IPS-18a (cell line): ENCODE measurements around the gene TNXB.
"Not testable (repeated sequence)": the region's sequence is repeated elsewhere in the genome, so short reads cannot be mapped to it uniquely, and the experiment has no call there.

Experiments used
- H3K27ac ChIP-seq: one replicate; pipeline ENCODE4 v1.5.1; 2013; ENCODE audit warnings: low read length
- H3K27me3 ChIP-seq: one replicate; pipeline ENCODE4 v1.6.1; 2013; ENCODE audit warnings: mild to moderate bottlenecking, low read length; ENCODE audit not compliant: control insufficient read depth, insufficient read depth
- H3K36me3 ChIP-seq: one replicate; pipeline ENCODE4 v1.6.1; 2013; ENCODE audit warnings: low read depth, low read length; ENCODE audit not compliant: control insufficient read depth
- H3K4me1 ChIP-seq: one replicate; pipeline ENCODE4 v1.6.1; 2013; ENCODE audit warnings: low read depth, low read length; ENCODE audit not compliant: control insufficient read depth
- H3K4me3 ChIP-seq: one replicate; pipeline ENCODE4 v1.5.1; 2013; ENCODE audit warnings: low read length
- H3K9ac ChIP-seq: one replicate; pipeline ENCODE4 v1.6.1; 2013; ENCODE audit warnings: mild to moderate bottlenecking, low read length, moderate library complexity
- H3K9me3 ChIP-seq: one replicate; pipeline ENCODE4 v1.6.1; 2013; ENCODE audit warnings: low read depth, low read length; ENCODE audit not compliant: control insufficient read depth

Gene TNXB

GRCh38 chr6:32060966-32061655, 48.0 kb downstream of the TNXB start:
- Histone ChIP-seq H3K9ac (no peak overlapping the region), H3K4me1 (no peaks in the 10 kb centered on the region), H3K4me3 (no peak overlapping the region)

GRCh38 chr6:32058511-32058963, 50.6 kb downstream of the TNXB start:
- H3K9me3 ChIP-seq, result no peaks in the 10 kb centered on the region
- no peak overlapping the region for H3K9ac ChIP-seq
- no peak overlapping the region for H3K4me3 ChIP-seq
- no peaks in the 10 kb centered on the region for H3K27me3 ChIP-seq
- no peak overlapping the region for H3K27ac ChIP-seq
- no peaks in the 10 kb centered on the region for H3K36me3 ChIP-seq
- no peaks in the 10 kb centered on the region for H3K4me1 ChIP-seq

More at GRCh38 chr6:32060966-32061655, 48.0 kb downstream of the TNXB start:
- H3K36me3 ChIP-seq, result no peaks in the 10 kb centered on the region
- H3K27ac ChIP-seq, result no peak overlapping the region
- no peaks in the 10 kb centered on the region for H3K27me3 ChIP-seq
- H3K9me3 ChIP-seq, result no peaks in the 10 kb centered on the region

GRCh38 chr6:32057966-32058365, 51.2 kb downstream of the TNXB start:
- H3K9me3 ChIP-seq, result no peaks in the 10 kb centered on the region
- no peak overlapping the region for H3K9ac ChIP-seq
- no peaks in the 10 kb centered on the region for H3K36me3 ChIP-seq

GRCh38 chr6:32056254-32056653, 52.9 kb downstream of the TNXB start:
- Histone ChIP-seq H3K4me3 (no peak overlapping the region), H3K4me1 (no peaks in the 10 kb centered on the region), H3K27ac (no peak overlapping the region), H3K9me3 (no peaks in the 10 kb centered on the region), H3K27me3 (no peaks in the 10 kb centered on the region), H3K36me3 (no peaks in the 10 kb centered on the region), H3K9ac (no peak overlapping the region)

More at GRCh38 chr6:32057966-32058365, 51.2 kb downstream of the TNXB start:
- Histone ChIP-seq H3K27ac (no peak overlapping the region), H3K27me3 (no peaks in the 10 kb centered on the region), H3K4me1 (no peaks in the 10 kb centered on the region), H3K4me3 (no peak overlapping the region)

DNA sequence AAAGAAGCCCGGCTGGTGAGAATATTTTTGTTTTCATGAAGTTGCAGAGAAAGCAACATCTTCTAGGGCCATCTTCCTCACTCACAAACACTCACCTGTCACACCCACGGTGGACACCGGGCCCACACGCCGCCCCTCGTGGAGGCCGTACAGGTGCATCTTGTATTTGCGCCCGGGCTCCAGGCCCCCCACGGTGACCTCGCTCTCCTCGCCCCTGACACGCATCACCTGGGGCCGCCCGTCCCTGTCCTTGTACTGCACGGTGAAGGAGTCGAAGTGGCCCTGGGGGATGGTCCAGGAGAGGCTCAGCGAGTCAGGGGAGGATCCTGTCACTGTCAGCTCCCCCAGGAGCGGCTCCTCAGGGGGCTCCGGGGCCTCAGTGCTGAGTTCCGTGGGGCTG, 53.4 kb downstream of the TNXB start:
- H3K4me3 ChIP-seq, H3K4me1 ChIP-seq, H3K27ac ChIP-seq, H3K9me3 ChIP-seq, H3K27me3 ChIP-seq, H3K9ac ChIP-seq, H3K36me3 ChIP-seq: not testable (repeated sequence)

- not testable (repeated sequence) for H3K4me1 ChIP-seq
Observed at GRCh38 chr6:32053314-32053713, 55.8 kb downstream of the TNXB start.

GRCh38 chr6:32052626-32053025, 56.5 kb downstream of the TNXB start:
- H3K4me1 ChIP-seq, H3K27ac ChIP-seq, H3K9ac ChIP-seq, H3K27me3 ChIP-seq, H3K4me3 ChIP-seq, H3K9me3 ChIP-seq, H3K36me3 ChIP-seq: not testable (repeated sequence)

More at GRCh38 chr6:32053314-32053713, 55.8 kb downstream of the TNXB start:
- H3K4me3 ChIP-seq, H3K36me3 ChIP-seq, H3K9ac ChIP-seq, H3K27ac ChIP-seq, H3K9me3 ChIP-seq, H3K27me3 ChIP-seq: not testable (repeated sequence)

DNA sequence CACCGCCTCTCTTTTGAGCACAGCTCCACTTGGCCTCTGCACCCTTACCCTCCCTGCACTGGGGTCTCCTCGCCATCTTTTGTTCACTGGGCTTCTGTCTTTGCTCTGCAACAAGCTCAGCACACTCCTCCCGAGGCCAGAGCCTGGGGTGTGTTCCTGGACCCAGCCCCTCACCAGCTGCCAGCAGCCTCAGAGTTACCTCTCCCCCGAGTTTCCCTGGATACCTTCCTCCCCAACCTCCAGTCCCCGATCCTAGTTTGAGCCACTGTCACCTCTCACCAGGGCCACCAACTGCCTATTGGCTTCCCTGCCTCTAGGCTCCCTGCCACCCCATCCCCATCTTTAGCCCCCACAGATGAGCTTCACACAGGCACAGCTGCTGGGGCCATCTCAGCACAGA, 58.6 kb downstream of the TNXB start:
- H3K4me3 ChIP-seq, result no peak overlapping the region
- H3K4me1 ChIP-seq, result peaks cover 4% of the 10 kb centered on the region

DNA sequence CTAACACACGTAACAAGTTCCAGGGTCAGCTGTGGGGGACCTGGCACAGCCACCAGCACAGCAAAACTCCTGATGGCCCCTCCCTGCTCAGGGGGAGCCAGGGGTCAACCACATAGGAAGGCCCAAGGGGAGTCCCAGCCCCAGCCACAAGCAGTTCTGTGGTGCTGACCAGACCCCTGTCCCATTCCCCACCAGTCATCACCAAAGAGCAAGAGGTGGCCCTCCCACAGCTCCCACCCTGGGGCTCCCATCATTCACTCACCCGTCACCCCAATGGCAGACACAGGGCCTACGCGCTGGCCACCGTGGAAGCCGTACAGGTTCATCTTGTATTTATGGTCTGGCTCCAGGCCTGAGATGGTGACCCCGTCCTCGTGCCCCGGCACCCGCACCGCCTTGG, 59.4 kb downstream of the TNXB start:
- H3K27ac ChIP-seq, H3K9ac ChIP-seq, H3K27me3 ChIP-seq, H3K36me3 ChIP-seq, H3K4me1 ChIP-seq, H3K9me3 ChIP-seq, H3K4me3 ChIP-seq: not testable (repeated sequence)

More for the DNA sequence above, 58.6 kb downstream of the TNXB start:
- Histone ChIP-seq H3K27ac (no peak overlapping the region), H3K9ac (no peak overlapping the region), H3K27me3 (no peaks in the 10 kb centered on the region), H3K9me3 (no peaks in the 10 kb centered on the region), H3K36me3 (no peaks in the 10 kb centered on the region)

GRCh38 chr6:32049149-32049548, 60.0 kb downstream of the TNXB start:
- H3K9me3 ChIP-seq, H3K27ac ChIP-seq, H3K4me3 ChIP-seq, H3K36me3 ChIP-seq, H3K9ac ChIP-seq, H3K4me1 ChIP-seq, H3K27me3 ChIP-seq: not testable (repeated sequence)

DNA sequence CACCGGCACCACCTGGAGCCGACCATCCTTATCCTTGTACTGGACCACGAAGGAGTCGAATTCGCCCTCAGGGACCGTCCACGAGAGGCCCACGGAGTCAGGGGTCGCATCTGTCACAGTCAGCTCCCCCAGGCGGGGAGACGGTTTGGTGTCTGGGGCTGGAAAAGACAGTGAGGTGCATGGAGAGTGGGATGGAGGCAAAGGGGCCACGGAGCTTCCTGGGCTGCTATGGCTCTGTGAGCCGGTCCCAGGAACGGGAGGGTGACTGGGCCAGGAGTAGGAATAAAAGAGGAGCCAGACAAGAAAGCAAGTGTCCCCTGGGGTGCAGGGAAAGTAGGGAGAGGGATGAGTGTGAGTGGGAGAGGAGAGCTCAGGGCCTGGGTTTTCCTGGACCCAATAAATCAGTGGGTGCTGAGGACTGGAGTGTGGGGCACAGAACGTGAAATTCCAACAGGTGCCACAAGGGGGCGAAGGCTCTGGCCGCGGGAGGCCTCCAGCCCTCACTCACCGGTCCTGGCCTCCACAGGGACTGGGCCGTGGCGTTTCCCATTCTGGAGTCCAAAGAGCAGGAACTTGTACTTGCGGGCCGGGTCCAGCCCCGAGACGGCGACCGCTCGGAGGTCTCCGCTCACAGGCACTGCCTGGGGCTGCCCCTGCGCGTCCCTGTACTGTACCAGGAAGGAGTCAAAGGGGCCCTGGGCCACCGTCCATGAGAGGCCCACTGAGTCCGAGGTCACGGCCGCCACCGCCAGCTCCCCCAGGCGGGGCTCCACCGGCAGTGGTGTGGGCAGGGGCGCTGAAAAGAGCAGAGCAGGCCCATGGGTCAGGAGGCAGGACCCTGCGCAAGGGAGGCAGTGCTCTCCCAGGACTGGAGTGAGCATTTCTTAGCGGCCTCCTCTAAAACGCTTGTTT, 61.0 kb downstream of the TNXB start:
- no peak overlapping the region for H3K27ac ChIP-seq
- H3K4me1 ChIP-seq, result peaks cover 4% of the 10 kb centered on the region
- H3K27me3 ChIP-seq, result no peaks in the 10 kb centered on the region
- H3K4me3 ChIP-seq, result no peak overlapping the region
- H3K36me3 ChIP-seq, result no peaks in the 10 kb centered on the region
- no peak overlapping the region for H3K9ac ChIP-seq
- H3K9me3 ChIP-seq, result no peaks in the 10 kb centered on the region

DNA sequence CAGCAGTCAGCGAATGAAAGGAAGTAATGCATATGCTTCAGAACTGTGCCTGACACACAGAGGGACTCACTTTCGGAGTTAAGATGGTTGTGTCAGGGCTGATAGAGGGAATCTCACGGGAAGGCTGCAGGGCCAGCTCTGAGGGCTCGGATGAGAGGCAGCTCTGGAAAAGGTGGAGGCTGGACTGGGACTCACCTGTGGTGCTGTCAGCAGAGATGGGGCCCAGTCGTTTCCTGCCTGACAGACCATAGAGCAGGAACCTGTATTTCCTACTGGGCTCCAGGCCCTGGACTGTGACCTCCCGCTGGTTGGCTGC, 61.6 kb downstream of the TNXB start:
- Histone ChIP-seq H3K4me1 (peaks cover 4% of the 10 kb centered on the region), H3K4me3 (no peak overlapping the region), H3K9me3 (no peaks in the 10 kb centered on the region), H3K36me3 (no peaks in the 10 kb centered on the region), H3K27ac (no peak overlapping the region), H3K9ac (no peak overlapping the region), H3K27me3 (no peaks in the 10 kb centered on the region)
